ENCODE measurements around the gene GALNT18.

- TF ChIP-seq CTCF (IDR thresholded peaks at IDR 0.05): no peak
- no peak for TF ChIP-seq POLR2A (IDR thresholded peaks at IDR 0.05)
These were observed 45.3 kb upstream of the GALNT18 start for GRCh38 chr11:11667056-11667455.
